ENCODE measurements around the gene CSTA.

The CSTA gene

GRCh38 chr3:122324871-122325323 lies at the start of gene CSTA:
Gene CSTA, plus strand, starts transcription at chr3:122325248. Its CDS starts 45 bp downstream, at chr3:122325293.
- DNase-seq, result no peak

GRCh38 chr3:122281891-122282290 lies 43.2 kb upstream of the CSTA start:
- no peak for DNase-seq

GRCh38 chr3:122283796-122284445 lies 41.1 kb upstream of the CSTA start:
- DNase-seq, result no peak

- no peak for DNase-seq
Measured at GRCh38 chr3:122284486-122284885, 40.6 kb upstream of the CSTA start.

- DNase-seq, result no peak
Measured at GRCh38 chr3:122294359-122294758, 30.7 kb upstream of the CSTA start.

- DNase-seq, result no peak
Measured at GRCh38 chr3:122295266-122296062, 29.6 kb upstream of the CSTA start.

- peak; percentile 27 for DNase-seq
Measured at GRCh38 chr3:122298239-122298638, 26.8 kb upstream of the CSTA start.

GRCh38 chr3:122299215-122299614 lies 25.8 kb upstream of the CSTA start:
- no peak for DNase-seq

- DNase-seq, result no peak
Measured at GRCh38 chr3:122299872-122300460, 25.1 kb upstream of the CSTA start.

GRCh38 chr3:122301063-122301462 lies 24.0 kb upstream of the CSTA start:
- no peak for DNase-seq

GRCh38 chr3:122305818-122306621 lies 19.0 kb upstream of the CSTA start:
- DNase-seq, result no peak

- DNase-seq, result no peak
Measured at GRCh38 chr3:122306622-122306953, 18.5 kb upstream of the CSTA start.

- DNase-seq, result no peak
Measured at GRCh38 chr3:122307094-122307687, 17.9 kb upstream of the CSTA start.

- no peak for DNase-seq
Measured at GRCh38 chr3:122307976-122308375, 17.1 kb upstream of the CSTA start.

GRCh38 chr3:122310361-122310760 lies 14.7 kb upstream of the CSTA start:
- DNase-seq, result no peak

- no peak for DNase-seq
Measured at GRCh38 chr3:122312826-122313225, 12.2 kb upstream of the CSTA start.

GRCh38 chr3:122313281-122313680 lies 11.8 kb upstream of the CSTA start:
- no peak for DNase-seq

GRCh38 chr3:122314228-122314876 lies 10.7 kb upstream of the CSTA start:
- DNase-seq, result no peak

GRCh38 chr3:122315619-122316018 lies 9.4 kb upstream of the CSTA start:
- no peak for DNase-seq

- no peak for DNase-seq
Measured at GRCh38 chr3:122316368-122316767, 8.7 kb upstream of the CSTA start.

- DNase-seq, result no peak
Measured at GRCh38 chr3:122318620-122319019, 6.4 kb upstream of the CSTA start.
